Measurements from ENCODE around the gene KCNQ4. TPM values are rescaled to one million over a fixed set of nuclear protein-coding genes. Genes with fewer than 3 reads are reported as not detected.

Gene KCNQ4
- total RNA-seq, 1 experiment from 2014 or later = 0.05 TPM

DNA sequence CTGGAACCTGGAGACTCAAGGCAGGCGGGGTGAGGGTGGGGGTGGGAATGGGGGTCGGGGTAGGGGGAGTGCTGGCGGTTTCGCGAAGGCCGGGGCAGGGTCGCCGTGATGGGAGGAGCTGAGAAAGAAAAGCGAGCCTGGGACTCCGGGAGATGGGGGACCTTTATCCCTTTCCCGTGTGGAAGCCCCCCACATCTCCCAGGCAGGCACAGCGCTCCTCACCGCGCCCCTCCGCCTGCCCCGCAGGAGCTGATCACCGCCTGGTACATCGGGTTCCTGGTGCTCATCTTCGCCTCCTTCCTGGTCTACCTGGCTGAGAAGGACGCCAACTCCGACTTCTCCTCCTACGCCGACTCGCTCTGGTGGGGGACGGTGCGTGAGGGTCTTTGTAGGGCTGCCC lies 35.5 kb downstream of the KCNQ4 start:
- Histone ChIP-seq H3K4me3 (no peak overlapping the region), H3K4me1 (replicated peaks) (peaks cover 1% of the 10 kb centered on the region), H3K27ac (no peak overlapping the region), H3K27me3 (replicated peaks) (peaks cover 10% of the 10 kb centered on the region), H3K36me3 (no peaks in the 10 kb centered on the region), H3K9me3 (replicated peaks) (no peaks in the 10 kb centered on the region)
- no peak for DNase-seq (ENCODE audit: low read depth in 1 of 2, low spot score in 2 of 2)

DNA sequence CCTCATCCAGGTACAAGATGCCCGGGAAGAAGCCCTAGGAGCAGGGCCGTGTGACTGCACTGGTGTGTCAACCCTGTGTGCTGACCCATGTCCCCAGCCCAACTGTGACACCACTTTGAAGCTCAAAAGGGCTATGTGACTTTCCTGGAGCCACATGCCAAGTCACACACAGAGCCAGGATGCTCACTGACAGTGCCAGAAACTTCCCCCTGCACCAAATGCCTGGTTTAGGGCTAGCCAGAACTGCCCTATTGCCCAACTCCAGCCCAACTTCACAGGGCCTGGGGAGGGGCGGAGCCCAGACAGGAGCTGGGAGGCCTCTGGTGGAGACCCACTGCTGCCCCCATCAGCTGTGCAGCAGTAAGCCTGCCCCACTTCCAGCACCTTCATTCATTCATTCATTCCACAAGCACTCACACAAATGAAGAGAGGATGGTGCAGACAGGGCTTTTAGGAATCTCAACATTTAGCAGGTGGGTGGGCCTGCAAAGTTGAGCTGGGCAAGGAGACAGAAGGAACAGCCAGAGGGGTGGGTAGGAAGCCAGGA lies 36.7 kb downstream of the KCNQ4 start:
- Histone ChIP-seq H3K4me3 (no peak overlapping the region), H3K4me1 (replicated peaks) (peaks cover 14% of the 10 kb centered on the region), H3K36me3 (no peaks in the 10 kb centered on the region), H3K27me3 (replicated peaks) (peaks cover 9% of the 10 kb centered on the region), H3K9me3 (replicated peaks) (no peaks in the 10 kb centered on the region), H3K27ac (no peak overlapping the region)
- no peak for DNase-seq (ENCODE audit: low read depth in 1 of 2, low spot score in 2 of 2)

GRCh38 chr1:40820911-40821693 lies 37.5 kb downstream of the KCNQ4 start:
- Histone ChIP-seq H3K27me3 (replicated peaks) (peaks cover 6% of the 10 kb centered on the region), H3K27ac (no peak overlapping the region), H3K36me3 (no peaks in the 10 kb centered on the region), H3K9me3 (replicated peaks) (no peaks in the 10 kb centered on the region), H3K4me3 (no peak overlapping the region), H3K4me1 (replicated peaks) (peaks cover 21% of the 10 kb centered on the region)
- no peak for DNase-seq (ENCODE audit: low read depth in 1 of 2, low spot score in 2 of 2)

DNA sequence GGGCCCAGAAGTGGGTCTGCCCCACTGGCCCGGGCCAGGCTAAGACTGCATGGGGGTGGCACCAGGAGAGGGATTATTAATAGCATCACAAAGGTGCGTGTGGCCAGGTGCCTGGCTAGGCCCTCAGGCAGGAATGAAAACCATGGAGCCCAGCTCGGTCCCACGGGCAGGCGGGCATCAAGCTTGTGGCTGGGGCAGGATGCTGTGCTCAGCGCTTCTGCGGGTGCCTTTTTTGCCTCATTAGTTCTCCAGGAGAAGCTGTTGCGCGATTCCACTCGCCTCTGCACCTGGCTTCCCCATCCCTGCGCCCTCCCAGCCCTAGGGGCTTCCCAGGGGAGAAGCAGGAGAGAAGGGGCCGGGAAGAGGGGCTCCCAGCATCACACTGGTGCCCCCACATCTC lies 39.3 kb downstream of the KCNQ4 start:
- no peak for DNase-seq (ENCODE audit: low read depth in 1 of 2, low spot score in 2 of 2)
- Histone ChIP-seq H3K9me3 (replicated peaks) (no peaks in the 10 kb centered on the region), H3K27ac (no peak overlapping the region), H3K4me1 (replicated peaks) (peaks cover 23% of the 10 kb centered on the region), H3K4me3 (no peak overlapping the region), H3K36me3 (no peaks in the 10 kb centered on the region), H3K27me3 (replicated peaks) (peaks cover 3% of the 10 kb centered on the region; the same call in 1 of the 2 replicates)

DNA sequence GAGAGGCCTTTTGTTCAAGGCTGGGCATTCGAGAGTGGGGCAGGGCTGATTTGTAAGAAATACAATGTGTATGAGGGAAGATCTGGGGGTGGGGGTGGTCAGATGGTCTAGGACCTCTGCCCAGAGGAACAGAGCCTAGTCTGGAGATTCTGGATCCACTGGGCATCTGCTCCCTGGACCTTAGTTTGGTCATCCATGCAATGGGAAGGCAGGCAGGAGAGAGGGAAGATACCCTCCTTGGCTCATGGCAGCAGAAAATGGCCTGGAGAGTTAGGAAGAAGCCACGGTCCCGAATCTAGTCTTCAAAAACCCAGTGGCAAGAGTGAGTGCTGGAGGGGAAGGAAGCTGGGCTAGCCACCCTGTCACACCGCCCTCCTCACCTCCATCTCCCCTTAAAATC lies 39.8 kb downstream of the KCNQ4 start:
- Histone ChIP-seq H3K27me3 (replicated peaks) (no peaks in the 10 kb centered on the region; the same call in 1 of the 2 replicates), H3K27ac (no peak overlapping the region), H3K4me1 (replicated peaks) (peaks cover 23% of the 10 kb centered on the region), H3K9me3 (replicated peaks) (no peaks in the 10 kb centered on the region), H3K4me3 (no peak overlapping the region), H3K36me3 (no peaks in the 10 kb centered on the region)
- DNase-seq (ENCODE audit: low read depth in 1 of 2, low spot score in 2 of 2) = no peak

GRCh38 chr1:40823983-40824382 lies 40.4 kb downstream of the KCNQ4 start:
- Histone ChIP-seq H3K27ac (no peak overlapping the region), H3K4me1 (replicated peaks) (peaks cover 23% of the 10 kb centered on the region), H3K36me3 (no peaks in the 10 kb centered on the region), H3K9me3 (replicated peaks) (no peaks in the 10 kb centered on the region), H3K27me3 (replicated peaks) (no peaks in the 10 kb centered on the region), H3K4me3 (no peak overlapping the region)
- DNase-seq (ENCODE audit: low read depth in 1 of 2, low spot score in 2 of 2) = no peak

DNA sequence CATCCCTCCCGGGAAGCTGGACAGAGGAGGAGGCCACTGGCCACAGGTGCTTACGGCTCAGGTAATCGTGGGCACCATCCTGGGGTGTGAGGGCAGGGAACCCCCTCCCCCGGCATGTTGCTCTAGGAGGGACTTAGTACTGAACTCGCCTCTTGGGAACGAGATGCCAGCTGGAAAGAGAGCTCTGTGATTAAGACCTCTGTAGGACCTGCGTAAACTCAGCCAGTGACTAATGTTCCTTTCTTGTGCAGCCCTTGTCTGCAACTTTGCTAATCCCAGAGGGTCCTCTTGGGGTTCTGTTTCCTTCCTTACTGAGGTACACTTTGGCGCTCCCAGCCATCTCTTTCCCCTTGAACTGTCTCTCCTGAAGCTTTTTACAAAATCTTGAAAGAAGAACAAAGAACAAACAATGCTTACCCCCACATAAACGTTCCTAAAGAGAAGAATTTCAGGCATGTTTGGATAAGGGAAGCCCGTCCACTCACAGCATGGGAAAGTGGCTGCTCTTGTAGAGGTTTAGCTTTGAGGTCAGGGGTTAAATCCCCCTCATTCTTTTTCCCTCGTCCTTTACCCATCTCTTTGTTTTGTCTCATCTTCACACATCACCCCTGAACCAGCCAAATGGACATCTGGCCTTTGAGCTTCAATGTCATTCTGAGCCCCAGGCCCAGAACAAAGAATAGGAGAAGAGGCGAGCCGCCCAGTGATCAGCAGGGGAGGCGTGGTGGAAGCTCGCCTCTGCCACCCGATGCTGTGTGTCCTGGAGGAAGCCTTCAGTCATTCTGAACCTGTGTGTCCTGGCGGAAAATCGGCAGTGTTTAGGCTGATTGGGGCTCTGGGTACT lies 41.2 kb downstream of the KCNQ4 start:
- DNase-seq (ENCODE audit: low read depth in 1 of 2, low spot score in 2 of 2) = peak in 1 of 2 experiments; percentile 79
- H3K9me3 ChIP-seq (replicated peaks) = no peaks in the 10 kb centered on the region
- no peak overlapping the region for H3K4me3 ChIP-seq
- H3K4me1 ChIP-seq (replicated peaks) = peaks cover 23% of the 10 kb centered on the region
- H3K27ac ChIP-seq = peak overlapping the region; percentile 54
- no peaks in the 10 kb centered on the region for H3K36me3 ChIP-seq
- H3K27me3 ChIP-seq (replicated peaks) = no peaks in the 10 kb centered on the region

GRCh38 chr1:40825435-40825788 lies 41.8 kb downstream of the KCNQ4 start:
- DNase-seq (ENCODE audit: low read depth in 1 of 2, low spot score in 2 of 2) = no peak
- H3K9me3 ChIP-seq (replicated peaks) = no peaks in the 10 kb centered on the region
- peaks cover 23% of the 10 kb centered on the region for H3K4me1 ChIP-seq (replicated peaks)
- peak overlapping the region; percentile 54 for H3K27ac ChIP-seq
- no peaks in the 10 kb centered on the region for H3K27me3 ChIP-seq (replicated peaks)
- H3K4me3 ChIP-seq = no peak overlapping the region
- H3K36me3 ChIP-seq = no peaks in the 10 kb centered on the region

DNA sequence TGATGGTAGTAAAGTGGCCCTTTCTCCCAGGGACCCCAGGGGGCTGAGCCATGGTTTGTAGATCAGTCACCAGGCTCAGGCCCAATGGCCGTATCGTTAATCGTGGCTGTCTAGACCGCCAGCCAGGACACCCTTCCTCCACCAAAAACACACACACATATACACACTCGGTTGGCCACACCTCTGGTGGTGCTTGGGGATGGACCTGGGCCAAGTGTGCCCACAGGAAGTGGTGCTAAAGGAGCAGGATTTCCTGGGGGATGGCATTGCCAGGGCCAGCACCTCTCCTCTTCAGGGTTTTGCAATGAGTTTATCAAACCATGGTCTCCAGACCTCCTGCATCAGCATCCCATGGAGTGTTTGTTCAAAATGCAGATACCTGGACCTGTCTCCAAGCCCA lies 42.4 kb downstream of the KCNQ4 start:
- Histone ChIP-seq H3K4me1 (replicated peaks) (peaks cover 23% of the 10 kb centered on the region), H3K4me3 (no peak overlapping the region), H3K27me3 (replicated peaks) (no peaks in the 10 kb centered on the region), H3K36me3 (no peaks in the 10 kb centered on the region), H3K27ac (0 out of 2 replicates have a peak overlapping the region, but pooled peaks have one; percentile 54), H3K9me3 (replicated peaks) (no peaks in the 10 kb centered on the region)
- no peak for DNase-seq (ENCODE audit: low read depth in 1 of 2, low spot score in 2 of 2)

DNA sequence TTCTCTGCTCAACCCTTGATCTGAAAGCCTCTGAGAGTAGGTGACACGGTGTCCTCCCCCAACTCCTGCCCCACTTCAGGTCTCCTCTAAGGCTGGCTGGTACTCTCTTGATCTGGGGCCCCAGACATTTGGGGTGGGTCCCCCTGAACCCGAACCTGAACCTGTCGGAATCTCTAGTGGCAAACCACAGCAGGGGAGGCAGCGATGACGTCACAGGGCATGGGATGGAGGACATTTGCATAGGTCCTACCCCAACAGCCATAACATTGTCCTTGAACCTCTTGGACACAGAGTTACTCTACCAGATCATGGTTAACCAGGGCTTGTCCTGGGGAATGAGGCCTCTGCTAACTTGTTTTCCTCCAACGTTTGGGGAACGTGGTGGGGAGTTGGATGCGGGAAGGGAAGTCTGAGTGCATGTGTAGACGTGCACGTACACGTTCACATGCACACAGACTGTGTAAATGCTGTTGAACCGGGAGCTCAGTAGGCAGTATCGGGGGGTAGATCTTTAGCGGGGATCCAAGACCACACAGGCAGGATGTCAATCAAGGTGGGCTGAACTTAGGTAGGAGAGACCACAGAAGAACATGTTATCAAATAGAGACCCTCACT lies 46.2 kb downstream of the KCNQ4 start:
- no peak overlapping the region for H3K27ac ChIP-seq
- H3K4me1 ChIP-seq (replicated peaks) = peaks cover 16% of the 10 kb centered on the region
- no peak for DNase-seq (ENCODE audit: low read depth in 1 of 2, low spot score in 2 of 2)
- H3K4me3 ChIP-seq = no peak overlapping the region
- H3K27me3 ChIP-seq (replicated peaks) = no peaks in the 10 kb centered on the region
- no peaks in the 10 kb centered on the region for H3K9me3 ChIP-seq (replicated peaks)
- no peaks in the 10 kb centered on the region for H3K36me3 ChIP-seq

- Histone ChIP-seq H3K27me3 (replicated peaks) (no peaks in the 10 kb centered on the region), H3K27ac (no peak overlapping the region), H3K4me1 (replicated peaks) (peaks cover 15% of the 10 kb centered on the region), H3K9me3 (replicated peaks) (no peaks in the 10 kb centered on the region), H3K36me3 (no peaks in the 10 kb centered on the region), H3K4me3 (no peak overlapping the region)
- DNase-seq (ENCODE audit: low read depth in 1 of 2, low spot score in 2 of 2) = no peak
Observed at GRCh38 chr1:40830419-40830943, 46.9 kb downstream of the KCNQ4 start.

- no peaks in the 10 kb centered on the region for H3K36me3 ChIP-seq
- no peak for DNase-seq (ENCODE audit: low read depth in 1 of 2, low spot score in 2 of 2)
- no peaks in the 10 kb centered on the region for H3K9me3 ChIP-seq (replicated peaks)
- no peak overlapping the region for H3K27ac ChIP-seq
- no peaks in the 10 kb centered on the region for H3K27me3 ChIP-seq (replicated peaks)
- H3K4me3 ChIP-seq = no peak overlapping the region
- peaks cover 8% of the 10 kb centered on the region for H3K4me1 ChIP-seq (replicated peaks)
Observed at GRCh38 chr1:40831001-40831732, 47.6 kb downstream of the KCNQ4 start.

DNA sequence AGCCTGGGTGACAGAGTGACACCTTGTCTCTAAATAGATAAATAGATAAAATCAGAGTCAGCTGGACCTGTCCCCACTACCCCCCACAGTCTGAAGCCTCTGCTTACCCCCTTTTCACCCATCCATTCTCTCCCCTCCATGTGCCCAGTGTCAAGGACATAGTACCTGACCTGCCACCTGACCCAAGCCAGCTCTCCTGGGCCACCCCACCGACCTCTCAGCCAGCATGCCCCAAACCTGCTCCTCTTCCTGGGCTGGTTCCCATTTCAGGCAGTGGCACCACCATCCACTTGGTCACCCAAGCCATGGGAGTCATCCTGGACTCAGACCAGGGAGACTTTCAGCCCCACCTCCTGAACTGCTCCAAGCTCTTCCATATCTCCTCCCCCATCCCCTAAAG lies 50.4 kb downstream of the KCNQ4 start:
- Histone ChIP-seq H3K4me3 (no peak overlapping the region), H3K36me3 (no peaks in the 10 kb centered on the region), H3K4me1 (replicated peaks) (peaks cover 7% of the 10 kb centered on the region), H3K27me3 (replicated peaks) (no peaks in the 10 kb centered on the region), H3K27ac (no peak overlapping the region), H3K9me3 (replicated peaks) (no peaks in the 10 kb centered on the region)
- no peak for DNase-seq (ENCODE audit: low read depth in 1 of 2, low spot score in 2 of 2)
